Activated CD8-positive, alpha-beta memory T cell treated with anti-CD3 and anti-CD28 coated beads for 1 hour (primary cell): ENCODE measurements around the gene BOLA2B.

ENCODE experiments used
- DNase-seq, 2 donors: peaks; one replicate each; pipeline ENCODE4 v3.0.0-alpha.2; 2020; ENCODE audit warnings: low read depth in 1 of 2; ENCODE audit errors: extremely low read depth in 1 of 2

The BOLA2B gene

DNA sequence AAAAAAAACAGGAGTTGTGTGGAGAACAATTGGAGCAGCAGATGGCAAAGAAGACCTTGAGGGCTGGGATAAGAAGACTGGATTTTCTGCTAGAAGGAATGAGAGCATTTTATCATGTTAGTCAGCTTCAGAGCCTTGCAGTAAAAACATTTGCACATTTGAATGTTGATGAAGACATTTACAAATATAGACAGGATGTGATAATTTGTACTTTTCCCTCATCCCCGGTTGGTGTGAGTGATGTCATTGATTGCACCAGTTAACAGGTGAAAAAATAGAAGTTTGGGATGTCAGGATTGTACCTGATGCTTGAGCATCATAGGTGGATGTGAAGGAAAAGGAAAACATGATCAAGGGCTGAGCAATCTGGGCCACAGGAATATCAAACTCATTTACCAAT lies 47.8 kb downstream of the BOLA2B start:
- DNase-seq: no peak

DNA sequence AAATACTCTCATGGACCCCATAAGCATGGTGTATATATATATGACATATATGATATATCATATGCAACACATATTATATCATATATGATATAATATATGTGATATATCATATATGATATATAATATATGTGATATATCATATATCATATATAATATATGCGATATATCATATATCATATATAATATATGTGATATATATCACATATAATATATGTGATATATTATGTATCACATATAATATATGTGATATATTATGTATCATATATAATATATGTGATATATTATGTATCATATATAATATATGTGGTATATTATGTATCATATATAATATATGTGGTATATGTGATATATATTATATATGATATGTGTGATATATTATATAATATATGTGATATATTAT lies 48.5 kb downstream of the BOLA2B start:
- no peak for DNase-seq

- no peak for DNase-seq
Measured at GRCh38 chr16:30144017-30144416, 49.4 kb downstream of the BOLA2B start.

DNA sequence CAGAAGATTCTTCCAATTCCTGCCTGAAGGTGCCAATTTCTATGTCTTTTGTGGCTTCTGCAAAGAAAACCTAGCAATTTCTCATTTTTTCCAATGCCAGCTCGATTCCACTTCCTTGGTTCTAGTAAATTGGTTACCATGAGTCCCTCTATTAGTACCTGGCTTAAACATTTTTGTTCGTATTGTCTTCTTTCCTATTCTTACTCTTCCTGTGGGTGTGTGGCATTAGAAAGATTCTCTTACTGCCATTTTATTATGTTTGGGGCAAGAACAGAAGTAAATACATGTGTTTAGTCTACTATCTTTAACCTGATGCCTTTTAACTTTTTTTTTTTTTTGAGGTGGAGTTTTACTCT lies 50.1 kb downstream of the BOLA2B start:
- DNase-seq: no peak
